GM18502 (cell line): Measurements from ENCODE around the gene COX20.

ENCODE experiments used
- ATAC-seq: cut with Tn5 transposase; IDR thresholded peaks from one replicate; pipeline ENCODE4 v1.9.1; 2021; ENCODE audit warnings: mild to moderate bottlenecking; ENCODE audit not compliant: unreplicated experiment, poor library complexity

Gene COX20

DNA sequence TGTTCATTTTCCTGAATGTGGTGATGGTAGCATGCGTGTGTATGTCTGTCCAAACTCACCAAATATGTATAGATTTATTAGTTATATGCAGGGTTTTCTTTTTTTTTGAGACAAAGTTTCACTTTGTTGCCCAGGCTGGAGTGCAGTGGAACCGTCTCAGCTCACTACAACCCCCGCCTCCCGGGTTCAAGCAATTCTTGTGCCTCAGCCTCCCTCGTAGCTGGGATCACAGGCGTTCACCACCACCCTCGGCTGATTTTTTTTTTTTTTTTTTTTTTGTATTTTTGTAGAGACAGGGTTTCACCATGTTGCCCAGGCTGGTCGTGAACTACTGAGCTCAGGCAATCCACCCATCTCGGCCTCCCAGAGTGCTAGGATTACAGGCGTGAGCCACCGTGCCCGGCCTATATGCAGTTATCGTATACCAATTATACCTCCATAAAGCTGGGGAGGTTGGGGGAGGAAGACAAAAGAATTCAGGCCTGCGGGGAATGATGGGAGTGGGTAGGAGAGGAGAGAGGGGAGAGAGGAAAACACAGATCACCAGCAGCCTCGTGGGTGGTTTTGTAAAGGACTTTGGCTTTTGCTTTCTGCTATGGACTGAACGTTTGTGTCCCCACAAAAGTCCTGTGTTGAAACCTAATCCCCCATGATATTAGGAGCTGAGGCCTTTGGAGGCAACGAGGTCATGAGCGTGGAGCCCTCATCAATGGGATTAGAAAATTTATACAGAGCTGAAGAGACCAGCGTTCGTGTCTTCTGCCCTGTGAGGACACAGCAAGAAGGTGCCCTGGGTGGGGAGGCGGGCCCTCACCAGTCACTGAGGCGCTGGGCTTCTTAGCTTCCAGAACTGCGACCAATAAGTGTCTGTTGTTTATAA is 33.3 kb downstream of the COX20 start:
- ATAC-seq: no peak

DNA sequence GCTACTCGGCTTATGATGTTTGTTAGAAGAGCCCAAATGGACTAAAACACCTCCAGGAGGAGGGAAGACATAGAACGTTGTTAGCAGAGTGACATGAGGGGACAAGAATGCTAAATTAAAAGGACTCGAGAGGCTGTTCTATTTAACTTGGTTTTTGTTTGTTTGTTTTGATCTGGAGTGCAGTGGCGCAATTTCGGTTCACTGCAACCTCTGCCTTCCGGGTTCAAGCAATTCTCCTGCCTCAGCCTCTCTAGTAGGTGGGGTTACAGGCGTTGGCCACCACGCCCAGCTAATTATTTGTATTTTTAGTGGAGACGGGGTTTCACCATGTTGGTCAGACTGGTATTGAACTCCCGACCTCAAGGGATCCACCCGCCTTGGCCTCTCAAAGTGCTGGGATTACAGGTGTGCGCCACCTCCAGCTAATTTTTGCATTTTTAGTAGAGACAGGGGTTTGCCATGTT is 33.9 kb downstream of the COX20 start:
- ATAC-seq: no peak

DNA sequence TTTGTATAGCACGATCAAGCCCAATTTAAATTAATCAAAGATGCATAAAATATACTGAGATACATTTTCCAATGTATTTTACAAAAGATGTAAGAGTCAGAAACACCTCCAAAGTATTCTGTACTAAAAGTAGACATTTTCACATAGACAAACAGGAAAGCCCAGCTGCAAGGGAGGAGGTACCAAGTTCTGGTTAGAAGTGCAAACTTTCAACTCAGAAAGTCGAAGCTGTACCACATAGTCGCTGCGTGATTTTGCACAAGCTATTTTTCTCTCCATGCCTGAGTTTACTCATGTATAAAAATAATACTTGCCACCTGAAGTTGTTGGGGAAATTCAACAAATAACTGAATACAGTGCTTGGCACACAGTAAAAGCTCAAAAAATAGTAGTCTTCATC is 34.5 kb downstream of the COX20 start:
- ATAC-seq: no peak

DNA sequence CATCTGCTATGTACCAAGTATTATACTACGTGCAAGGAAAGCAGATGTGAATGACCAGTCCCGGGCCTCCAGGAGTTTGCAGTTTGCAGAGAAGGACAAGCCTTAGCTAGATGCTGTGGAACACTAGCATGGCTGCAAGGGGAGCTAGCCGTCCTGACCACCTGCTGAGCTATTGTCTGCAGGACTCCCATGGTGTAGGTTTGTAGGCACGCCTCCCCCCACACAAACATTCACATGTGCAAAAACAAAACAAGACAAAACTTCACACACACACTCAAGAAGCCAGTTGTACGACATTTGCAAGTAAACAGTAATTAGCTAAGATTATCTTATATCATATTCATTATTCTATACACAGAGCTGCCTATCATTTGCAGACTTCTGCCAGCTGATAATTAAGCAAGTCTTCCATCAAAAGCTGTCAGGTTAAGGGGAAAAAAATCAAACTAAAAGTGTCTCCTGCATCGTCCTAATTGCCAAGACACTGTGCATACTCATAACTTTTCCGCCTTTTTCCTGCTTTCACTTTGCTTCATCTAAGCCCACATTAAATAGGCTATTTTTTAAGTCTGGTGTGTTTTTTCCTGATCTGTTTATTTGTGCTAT is 39.6 kb downstream of the COX20 start:
- ATAC-seq: no peak

DNA sequence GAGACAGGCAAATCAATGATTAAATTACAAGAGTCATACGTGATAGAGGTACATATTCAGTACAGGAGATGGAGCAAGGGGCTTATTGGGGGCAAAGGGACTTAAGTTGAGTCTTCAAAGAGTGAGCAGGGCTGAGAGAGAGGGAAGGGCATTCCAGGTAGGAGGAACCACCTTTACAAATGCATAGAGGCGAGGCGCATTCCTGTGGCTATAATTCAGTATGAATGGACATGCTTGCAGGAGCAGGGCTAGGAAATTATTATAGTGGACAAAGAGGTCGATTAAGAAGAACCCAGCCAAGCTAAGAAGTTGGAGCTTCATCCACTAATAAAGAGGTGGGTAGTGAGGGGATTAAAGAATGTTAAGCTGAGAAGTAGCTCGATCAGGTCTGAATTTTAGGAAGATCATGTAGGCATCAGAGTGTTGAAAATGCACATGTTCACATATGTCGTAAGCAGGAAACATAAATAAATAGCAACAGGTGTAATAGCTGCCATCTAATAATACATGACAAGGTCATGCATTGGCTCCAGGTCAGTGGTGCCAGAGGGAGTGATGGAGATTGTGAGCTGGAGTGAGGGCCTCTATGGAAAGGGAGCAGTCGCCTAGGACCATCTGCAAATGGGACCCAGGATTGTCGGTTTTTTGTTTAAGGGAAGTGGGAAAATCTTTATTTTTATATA is 40.9 kb downstream of the COX20 start:
- ATAC-seq: no peak

DNA sequence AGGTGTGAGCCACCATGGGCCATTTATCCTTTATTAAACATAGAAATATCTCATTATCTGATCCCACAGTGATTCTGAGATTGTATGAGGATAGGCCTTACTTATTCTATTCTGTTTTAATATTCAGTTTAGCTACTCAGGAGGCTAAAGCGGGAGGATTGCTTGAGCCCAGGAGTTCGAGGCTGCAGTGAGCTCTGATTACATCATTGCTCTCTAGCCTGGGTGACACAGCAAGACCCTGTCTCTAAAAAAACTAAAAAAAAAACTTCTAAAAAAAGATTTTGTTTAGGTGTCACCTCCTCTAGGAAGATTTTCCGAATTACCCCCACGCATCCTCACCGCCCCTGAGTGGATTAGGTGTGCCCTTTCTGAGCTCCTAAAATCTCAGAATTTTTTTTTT is 43.2 kb downstream of the COX20 start:
- no peak for ATAC-seq

DNA sequence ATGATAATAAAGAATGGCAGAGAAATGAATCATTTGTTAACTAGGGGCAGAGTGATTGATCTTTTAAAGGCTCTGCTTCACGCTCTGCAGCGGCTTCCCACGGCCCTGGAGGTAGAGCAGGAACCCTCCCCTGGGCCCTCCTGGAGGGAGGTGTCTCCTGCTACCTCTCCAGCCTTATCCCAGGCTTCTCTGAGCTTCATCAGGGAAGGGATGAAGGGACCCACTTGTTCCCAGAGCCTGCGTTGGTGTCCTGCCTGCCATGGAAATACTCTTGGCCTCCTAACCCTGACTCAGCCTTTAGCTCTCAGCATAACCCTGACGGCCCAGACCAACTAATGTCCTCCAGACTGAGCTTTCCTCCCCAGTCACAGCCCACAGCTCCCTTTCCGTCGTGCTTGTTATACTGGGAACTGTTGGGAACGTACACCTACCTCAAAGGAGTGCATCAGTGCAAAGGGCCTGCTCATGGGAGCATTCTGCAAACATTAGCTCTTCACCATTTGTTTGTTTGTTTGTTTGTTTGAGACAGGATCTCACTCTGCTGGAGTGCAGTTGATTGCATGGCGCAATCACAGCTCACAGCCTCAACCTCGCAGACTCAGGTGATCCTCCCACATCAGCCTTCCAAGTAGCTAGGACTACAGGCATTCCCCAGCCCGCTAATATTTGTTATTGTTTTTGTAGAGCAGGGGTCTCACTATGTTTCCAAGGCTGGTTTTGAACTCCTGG is 46.3 kb downstream of the COX20 start:
- no peak for ATAC-seq

DNA sequence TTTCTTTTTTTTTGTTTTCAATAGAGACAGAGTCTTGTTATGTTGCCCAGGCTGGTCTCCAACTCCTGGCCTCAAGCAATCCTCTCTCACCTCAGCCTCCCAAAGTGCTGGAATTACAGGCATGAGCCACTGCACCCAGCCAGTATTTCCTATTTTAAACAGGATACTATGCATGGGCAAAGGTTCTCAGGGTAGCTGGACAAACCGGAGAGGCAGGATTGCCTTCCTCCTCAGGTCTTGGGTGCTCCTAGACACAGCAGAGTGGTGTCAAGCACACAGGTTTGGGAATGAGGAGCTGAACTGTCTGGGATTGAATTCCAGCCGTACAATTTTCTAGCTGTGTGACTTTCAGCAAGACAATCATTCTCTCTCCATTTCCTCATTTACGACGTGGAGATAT is 51.8 kb downstream of the COX20 start:
- no peak for ATAC-seq

DNA sequence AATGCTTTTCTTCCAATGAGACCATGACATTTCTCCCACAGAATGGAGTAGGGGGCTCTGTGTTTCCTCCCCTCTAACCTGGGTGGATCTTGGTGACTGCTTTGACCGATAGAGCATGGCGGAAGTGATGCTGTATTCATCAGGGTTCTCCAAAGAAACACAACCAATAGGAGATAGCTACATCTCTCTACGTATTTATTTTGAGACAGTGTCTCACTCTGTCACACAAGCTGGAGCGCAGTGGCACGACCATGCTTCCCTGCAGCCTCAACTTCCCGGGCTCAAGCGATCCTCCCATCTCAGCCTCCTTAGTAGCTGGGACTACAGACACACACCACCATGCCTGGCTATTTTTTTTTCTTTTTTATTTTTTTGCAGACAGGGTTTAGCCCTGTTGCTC is 58.4 kb downstream of the COX20 start:
- ATAC-seq: no peak
